Vagina (tissue), 2 donors: ENCODE measurements around the gene NFKBIZ. TPM values are rescaled to one million over a fixed set of nuclear protein-coding genes. Genes with fewer than 3 reads are reported as not detected.

ENCODE experiments used
- DNase-seq, 2 donors: peaks; one replicate each; pipeline ENCODE4 v3.0.0-alpha.2; 2017; ENCODE audit errors: extremely low spot score in 2 of 2
- H3K27ac ChIP-seq: fragments of 200-600 bp; sonication (generic); one replicate; pipeline ENCODE4 v1.5.1; 2019
- H3K27me3 ChIP-seq: fragments of 200-600 bp; sonication (generic); one replicate; pipeline ENCODE4 v1.5.1; 2019
- H3K36me3 ChIP-seq, 2 donors: fragments of 200-600 bp; sonication (generic); one replicate each; pipeline ENCODE4 v1.5.1; 2017 to 2019
- H3K4me1 ChIP-seq: fragments of 200-600 bp; sonication (generic); one replicate; pipeline ENCODE4 v1.5.1; 2019
- H3K4me3 ChIP-seq, 2 donors: fragments of 200-600 bp; sonication (generic); 1 replicate in 1 of 2; 2 replicates in 1 of 2; pipeline ENCODE4 v1.5.1; 2016 to 2019
- H3K9me3 ChIP-seq: fragments of 200-600 bp; sonication (generic); one replicate; pipeline ENCODE4 v1.5.1; 2019
- CTCF ChIP-seq, 3 experiments: fragments of 450-650 bp in 2 of 3; fragments of 200-600 bp in 1 of 3; sonication (generic) in 1 of 3; IDR thresholded peaks; one replicate each; pipeline ENCODE4 v1.5.1; 2017 to 2019; ENCODE audit warnings: antibody characterized with exemption in 3 of 3, mild to moderate bottlenecking in 2 of 3, moderate library complexity in 2 of 3
- POLR2A ChIP-seq, 2 donors: fragments of 450-650 bp; IDR thresholded peaks; one replicate each; pipeline ENCODE4 v1.6.1; 2017; ENCODE audit warnings: antibody characterized with exemption in 2 of 2, mild to moderate bottlenecking in 2 of 2, moderate library complexity in 2 of 2
- POLR2AphosphoS5 ChIP-seq, 2 donors: sonication (generic); formaldehyde crosslinking; IDR thresholded peaks; one replicate each; pipeline ENCODE4 v1.9.0; 2017; ENCODE audit warnings: antibody characterized with exemption in 2 of 2, mild to moderate bottlenecking in 2 of 2, low read depth in 1 of 2; ENCODE audit not compliant: insufficient read depth in 1 of 2
- intact Hi-C: fragments of 100-400 bp; cut with DNase I; formaldehyde crosslinking; loops from one replicate; pipeline ENCODE4 v1.15.1; 2023
- total RNA-seq: library from RNA; depleted of rRNA; stranded (reverse); fragments of >200 nt; gene quantifications from one replicate; pipeline ENCODE4 v1.2.3, GENCODE V29; 2016

Gene NFKBIZ
- total RNA-seq, 1 donor from 2014 or later, result 136 TPM

- H3K4me1 ChIP-seq, result peaks cover 26% of the 10 kb centered on the region
- no peak for DNase-seq
- H3K4me3 ChIP-seq, result no peak overlapping the region
- intact Hi-C loops, result no loop called here
- TF ChIP-seq POLR2AphosphoS5 (IDR thresholded peaks at IDR 0.05; ENCODE audit: insufficient read depth in 1 of 2, low read depth in 1 of 2) (no peak), POLR2A (IDR thresholded peaks at IDR 0.05) (no peak), CTCF (IDR thresholded peaks at IDR 0.05) (no peak)
- no peaks in the 10 kb centered on the region for H3K27me3 ChIP-seq
- no peaks in the 10 kb centered on the region for H3K36me3 ChIP-seq
- no peak overlapping the region for H3K27ac ChIP-seq
- no peaks in the 10 kb centered on the region for H3K9me3 ChIP-seq
These were observed 37.4 kb upstream of the NFKBIZ start for GRCh38 chr3:101811875-101812274.

- Histone ChIP-seq H3K36me3 (no peaks in the 10 kb centered on the region), H3K9me3 (no peaks in the 10 kb centered on the region), H3K4me1 (peaks cover 33% of the 10 kb centered on the region), H3K27ac (no peak overlapping the region), H3K27me3 (no peaks in the 10 kb centered on the region), H3K4me3 (no peak overlapping the region)
- intact Hi-C loops, result no loop called here
- TF ChIP-seq POLR2AphosphoS5 (IDR thresholded peaks at IDR 0.05; ENCODE audit: insufficient read depth in 1 of 2, low read depth in 1 of 2) (no peak), POLR2A (IDR thresholded peaks at IDR 0.05) (no peak), CTCF (IDR thresholded peaks at IDR 0.05) (no peak)
- DNase-seq, result no peak
These were observed 36.4 kb upstream of the NFKBIZ start for GRCh38 chr3:101812895-101813294.

GRCh38 chr3:101813817-101814440 is 35.4 kb upstream of the NFKBIZ start:
- H3K9me3 ChIP-seq, result no peaks in the 10 kb centered on the region
- no peak for TF ChIP-seq POLR2A (IDR thresholded peaks at IDR 0.05)
- TF ChIP-seq CTCF (IDR thresholded peaks at IDR 0.05), result peak in 1 of 3 experiments; percentile 64
- peak in 1 of 2 donors; percentile 24 for TF ChIP-seq POLR2AphosphoS5 (IDR thresholded peaks at IDR 0.05; ENCODE audit: insufficient read depth in 1 of 2, low read depth in 1 of 2)
- no peak overlapping the region for H3K4me3 ChIP-seq
- no peaks in the 10 kb centered on the region for H3K27me3 ChIP-seq
- no peak for DNase-seq
- no peak overlapping the region for H3K27ac ChIP-seq
- H3K4me1 ChIP-seq, result peaks cover 31% of the 10 kb centered on the region
- intact Hi-C loops, result no loop called here
- no peaks in the 10 kb centered on the region for H3K36me3 ChIP-seq

- Histone ChIP-seq H3K27me3 (no peaks in the 10 kb centered on the region), H3K9me3 (no peaks in the 10 kb centered on the region), H3K4me3 (no peak overlapping the region), H3K4me1 (peaks cover 21% of the 10 kb centered on the region), H3K27ac (no peak overlapping the region), H3K36me3 (no peaks in the 10 kb centered on the region)
- no peak for TF ChIP-seq CTCF (IDR thresholded peaks at IDR 0.05)
- no peak for TF ChIP-seq POLR2A (IDR thresholded peaks at IDR 0.05)
- no peak for TF ChIP-seq POLR2AphosphoS5 (IDR thresholded peaks at IDR 0.05; ENCODE audit: insufficient read depth in 1 of 2, low read depth in 1 of 2)
- intact Hi-C loops, result no loop called here
- DNase-seq, result no peak
These were observed 34.5 kb upstream of the NFKBIZ start for GRCh38 chr3:101814835-101815234.
